ENCODE results near the gene GOLGA3.

The GOLGA3 gene

GRCh38 chr12:132723015-132723763, 105.5 kb downstream of the GOLGA3 start:
- DNase-seq (ENCODE audit: low spot score): peak; percentile 37

- DNase-seq (ENCODE audit: low spot score): no peak
Observed at GRCh38 chr12:132720606-132721345, 107.9 kb downstream of the GOLGA3 start.

GRCh38 chr12:132719954-132720324, 108.7 kb downstream of the GOLGA3 start:
- DNase-seq (ENCODE audit: low spot score): no peak

GRCh38 chr12:132719141-132719953, 109.3 kb downstream of the GOLGA3 start:
- no peak for DNase-seq (ENCODE audit: low spot score)
